Measurements from ENCODE around the gene FBLN2. TPM values are rescaled to one million over a fixed set of nuclear protein-coding genes. Genes with fewer than 3 reads are reported as not detected.

The FBLN2 gene
- total and polyA plus RNA-seq, 4 donors, result 4.3 to 43.4 (median 21.1) TPM

GRCh38 chr3:13610006-13610570 lies 61.2 kb downstream of the FBLN2 start:
- WGBS, 2 donors, result 88 to 93% methylated on average over 7 of the region's 7 CpGs
- TF ChIP-seq, protein P1, sequence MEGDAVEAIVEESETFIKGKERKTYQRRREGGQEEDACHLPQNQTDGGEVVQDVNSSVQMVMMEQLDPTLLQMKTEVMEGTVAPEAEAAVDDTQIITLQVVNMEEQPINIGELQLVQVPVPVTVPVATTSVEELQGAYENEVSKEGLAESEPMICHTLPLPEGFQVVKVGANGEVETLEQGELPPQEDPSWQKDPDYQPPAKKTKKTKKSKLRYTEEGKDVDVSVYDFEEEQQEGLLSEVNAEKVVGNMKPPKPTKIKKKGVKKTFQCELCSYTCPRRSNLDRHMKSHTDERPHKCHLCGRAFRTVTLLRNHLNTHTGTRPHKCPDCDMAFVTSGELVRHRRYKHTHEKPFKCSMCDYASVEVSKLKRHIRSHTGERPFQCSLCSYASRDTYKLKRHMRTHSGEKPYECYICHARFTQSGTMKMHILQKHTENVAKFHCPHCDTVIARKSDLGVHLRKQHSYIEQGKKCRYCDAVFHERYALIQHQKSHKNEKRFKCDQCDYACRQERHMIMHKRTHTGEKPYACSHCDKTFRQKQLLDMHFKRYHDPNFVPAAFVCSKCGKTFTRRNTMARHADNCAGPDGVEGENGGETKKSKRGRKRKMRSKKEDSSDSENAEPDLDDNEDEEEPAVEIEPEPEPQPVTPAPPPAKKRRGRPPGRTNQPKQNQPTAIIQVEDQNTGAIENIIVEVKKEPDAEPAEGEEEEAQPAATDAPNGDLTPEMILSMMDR (IDR thresholded peaks at IDR 0.05; ENCODE audit: control extremely low read depth, extremely low read depth), result no peak
- no peak overlapping the region for H3K4me3 ChIP-seq
- no peaks in the 10 kb centered on the region for H3K4me1 ChIP-seq (ENCODE audit: control insufficient read depth in 5 of 5, insufficient read depth in 5 of 5, low read length in 5 of 5)
- peaks cover 0 to 12% (median 0%) of the 10 kb centered on the region in 4 donors for H3K9me3 ChIP-seq (ENCODE audit: control insufficient read depth in 4 of 4, insufficient read depth in 3 of 4, low read length in 3 of 4)
- no peak overlapping the region for H3K9ac ChIP-seq (ENCODE audit: insufficient read depth in 1 of 2, low read length in 2 of 2)
- no peaks in the 10 kb centered on the region for H3K27me3 ChIP-seq (ENCODE audit: control insufficient read depth in 3 of 3, insufficient read depth in 3 of 3, low read length in 2 of 3)
- H3K36me3 ChIP-seq (ENCODE audit: control insufficient read depth in 4 of 4, insufficient read depth in 4 of 4, low read length in 4 of 4), result peaks cover 0 to 12% (median 4%) of the 10 kb centered on the region in 4 donors
- DNase-seq, result no peak
- no peak for ATAC-seq (ENCODE audit: insufficient read depth, low FRiP score)
- no peak overlapping the region for H3K27ac ChIP-seq (ENCODE audit: low read depth in 1 of 2, low read length in 1 of 2)

DNA sequence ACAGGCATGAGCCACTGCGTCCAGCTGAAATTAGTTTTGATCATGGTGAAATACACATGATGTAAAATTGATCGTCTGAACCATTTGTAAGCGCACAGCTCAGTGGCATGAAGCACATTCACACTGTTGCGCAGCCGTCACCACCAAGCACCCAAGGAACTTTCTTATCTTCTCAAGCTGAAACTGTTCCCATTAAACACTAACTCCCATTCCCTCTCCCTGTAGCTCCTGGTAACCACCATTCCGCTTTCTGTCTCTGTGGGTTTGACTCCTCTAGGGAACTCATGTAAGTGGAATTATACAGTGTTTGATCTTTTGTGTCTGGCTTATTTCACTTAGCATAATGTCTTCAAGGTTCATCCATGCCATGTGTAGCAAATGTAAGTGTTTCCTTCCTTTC lies 62.3 kb downstream of the FBLN2 start:
- H3K36me3 ChIP-seq (ENCODE audit: control insufficient read depth in 4 of 4, insufficient read depth in 4 of 4, low read length in 4 of 4), result peaks cover 0 to 12% (median 4%) of the 10 kb centered on the region in 4 donors
- H3K4me3 ChIP-seq, result no peak overlapping the region
- no peak for DNase-seq
- H3K9me3 ChIP-seq (ENCODE audit: control insufficient read depth in 4 of 4, insufficient read depth in 3 of 4, low read length in 3 of 4), result peaks cover 0 to 11% (median 0%) of the 10 kb centered on the region in 4 donors
- no peaks in the 10 kb centered on the region for H3K27me3 ChIP-seq (ENCODE audit: control insufficient read depth in 3 of 3, insufficient read depth in 3 of 3, low read length in 2 of 3)
- TF ChIP-seq, protein P1 (IDR thresholded peaks at IDR 0.05; ENCODE audit: control extremely low read depth, extremely low read depth), result no peak
- ATAC-seq (ENCODE audit: insufficient read depth, low FRiP score), result no peak
- WGBS, 2 donors, result 93 to 98% methylated on average over 6 of the region's 6 CpGs
- H3K27ac ChIP-seq (ENCODE audit: low read depth in 1 of 2, low read length in 1 of 2), result no peak overlapping the region
- H3K4me1 ChIP-seq (ENCODE audit: control insufficient read depth in 5 of 5, insufficient read depth in 5 of 5, low read length in 5 of 5), result no peaks in the 10 kb centered on the region
- no peak overlapping the region for H3K9ac ChIP-seq (ENCODE audit: insufficient read depth in 1 of 2, low read length in 2 of 2)

DNA sequence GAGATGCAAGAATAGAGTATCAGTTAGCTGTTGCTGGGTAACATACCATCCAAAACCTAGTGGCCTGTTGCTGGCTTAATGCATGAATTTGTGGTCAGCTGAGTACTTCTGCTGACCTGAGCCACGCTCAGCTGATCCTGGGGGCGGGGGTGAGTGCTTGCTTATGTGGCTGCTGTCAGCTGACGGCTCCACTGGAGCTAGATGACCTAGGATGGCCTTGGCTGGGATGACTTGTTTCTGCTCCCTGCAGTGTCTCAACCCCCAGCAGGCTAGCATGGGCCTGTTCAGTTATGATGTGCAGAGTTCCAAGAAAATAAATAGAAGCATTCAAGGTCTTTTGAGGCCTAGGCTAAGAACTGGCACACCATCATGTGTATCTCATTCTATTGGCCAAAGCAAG lies 63.9 kb downstream of the FBLN2 start:
- Histone ChIP-seq H3K36me3 (ENCODE audit: control insufficient read depth in 4 of 4, insufficient read depth in 4 of 4, low read length in 4 of 4) (peaks cover 0 to 12% (median 4%) of the 10 kb centered on the region in 4 donors), H3K4me1 (ENCODE audit: control insufficient read depth in 5 of 5, insufficient read depth in 5 of 5, low read length in 5 of 5) (no peaks in the 10 kb centered on the region), H3K4me3 (no peak overlapping the region), H3K27ac (ENCODE audit: low read depth in 1 of 2, low read length in 1 of 2) (no peak overlapping the region), H3K9ac (ENCODE audit: insufficient read depth in 1 of 2, low read length in 2 of 2) (no peak overlapping the region), H3K9me3 (ENCODE audit: control insufficient read depth in 4 of 4, insufficient read depth in 3 of 4, low read length in 3 of 4) (peaks cover 0 to 11% (median 0%) of the 10 kb centered on the region in 4 donors), H3K27me3 (ENCODE audit: control insufficient read depth in 3 of 3, insufficient read depth in 3 of 3, low read length in 2 of 3) (no peaks in the 10 kb centered on the region)
- ATAC-seq (ENCODE audit: insufficient read depth, low FRiP score) (no peak), DNase-seq (no peak)
- TF ChIP-seq, protein P1 (IDR thresholded peaks at IDR 0.05; ENCODE audit: control extremely low read depth, extremely low read depth), result no peak
- WGBS, 2 donors, result 86 to 93% methylated on average over 3 of the region's 3 CpGs

All from lung (tissue), 12 donors.